Parathyroid adenoma (tissue), 2 donors: ENCODE data around the gene EEFSEC.

Experiments used
- H2AFZ ChIP-seq: fragments of 300-600 bp; sonication (generic); one replicate; pipeline ENCODE4 v1.7.0; 2017; ENCODE audit warnings: antibody characterized with exemption, mild to moderate bottlenecking
- H3K27ac ChIP-seq: fragments of 300-600 bp; sonication (generic); one replicate; pipeline ENCODE4 v1.7.0; 2017
- H3K27me3 ChIP-seq: fragments of 300-600 bp; sonication (generic); one replicate; pipeline ENCODE4 v1.7.0; 2017; ENCODE audit warnings: low read length; ENCODE audit not compliant: control insufficient read depth, insufficient read depth
- H3K36me3 ChIP-seq: fragments of 300-600 bp; sonication (generic); one replicate; pipeline ENCODE4 v1.7.0; 2017; ENCODE audit warnings: low read length; ENCODE audit not compliant: control insufficient read depth, insufficient read depth
- H3K4me1 ChIP-seq: fragments of 300-600 bp; sonication (generic); one replicate; pipeline ENCODE4 v1.7.0; 2017; ENCODE audit warnings: control low read depth
- H3K4me2 ChIP-seq: fragments of 300-600 bp; sonication (generic); one replicate; pipeline ENCODE4 v1.7.0; 2017; ENCODE audit warnings: low read length
- H3K4me3 ChIP-seq: fragments of 300-600 bp; sonication (generic); one replicate; pipeline ENCODE4 v1.7.0; 2017; ENCODE audit warnings: low read depth, low read length
- H3K79me2 ChIP-seq: fragments of 300-600 bp; sonication (generic); one replicate; pipeline ENCODE4 v1.7.0; 2017; ENCODE audit warnings: control low read depth
- H3K9ac ChIP-seq: fragments of 300-600 bp; sonication (generic); one replicate; pipeline ENCODE4 v1.7.0; 2017; ENCODE audit warnings: mild to moderate bottlenecking
- H3K9me3 ChIP-seq: fragments of 300-600 bp; sonication (generic); one replicate; pipeline ENCODE4 v1.7.0; 2017; ENCODE audit warnings: low read length; ENCODE audit not compliant: control insufficient read depth
- CTCF ChIP-seq: fragments of 300-600 bp; sonication (generic); IDR thresholded peaks from one replicate; pipeline ENCODE4 v1.7.0; 2017; ENCODE audit warnings: antibody characterized with exemption, mild to moderate bottlenecking
- donor health status: primary hyperparathyroidism.

The EEFSEC gene

DNA sequence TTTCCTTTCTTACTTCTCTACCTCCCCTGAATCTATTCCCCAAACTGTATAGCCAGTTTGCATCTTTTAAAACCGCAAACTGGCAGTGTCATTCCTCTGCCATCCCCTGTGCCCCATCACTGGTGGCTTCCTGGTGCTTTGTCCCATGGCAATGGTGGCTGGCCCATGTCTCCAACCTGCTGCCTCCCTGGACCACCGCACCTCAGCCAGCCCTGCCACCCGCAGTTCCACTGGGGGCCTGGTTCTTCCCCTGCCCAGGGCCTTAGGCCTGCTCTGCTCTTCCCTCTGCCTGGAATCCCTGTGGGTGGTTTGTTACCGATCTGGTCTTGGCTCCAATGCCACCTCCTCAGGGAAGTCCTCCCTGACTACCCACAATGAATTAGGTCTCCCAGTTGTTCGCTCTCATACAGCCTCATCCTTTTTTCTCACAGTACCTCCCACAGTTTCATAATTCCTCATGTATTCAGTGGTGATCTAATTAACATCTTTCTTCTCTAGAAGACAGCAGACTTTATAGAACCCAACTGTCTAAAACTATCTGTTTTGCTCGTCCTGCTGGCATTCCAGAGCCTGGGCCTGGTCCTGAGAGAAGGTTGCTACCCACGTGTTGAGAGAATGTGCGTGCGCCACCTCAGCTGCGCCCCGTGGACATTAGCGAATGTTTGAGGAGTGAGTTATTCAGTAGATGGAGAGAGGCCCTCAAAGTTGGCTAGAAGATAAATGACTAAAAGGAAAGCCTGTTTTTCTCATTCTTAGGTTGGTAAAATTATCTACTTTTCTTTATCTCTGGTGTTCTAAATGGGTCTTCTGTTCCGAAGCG is 183.3 kb downstream of the EEFSEC start:
- Histone ChIP-seq H3K4me2 (no peak overlapping the region), H3K4me1 (peaks cover 8% of the 10 kb centered on the region), H3K36me3 (no peaks in the 10 kb centered on the region), H3K9me3 (no peaks in the 10 kb centered on the region), H2AFZ (no peak overlapping the region), H3K9ac (no peak overlapping the region), H3K79me2 (no peaks in the 10 kb centered on the region), H3K4me3 (no peak overlapping the region), H3K27ac (no peak overlapping the region), H3K27me3 (no peaks in the 10 kb centered on the region)
- TF ChIP-seq CTCF, result no peak

GRCh38 chr3:128337305-128337704 is 184.0 kb downstream of the EEFSEC start:
- Histone ChIP-seq H3K79me2 (peaks cover 1% of the 10 kb centered on the region), H3K4me2 (no peak overlapping the region), H3K27ac (no peak overlapping the region), H3K36me3 (no peaks in the 10 kb centered on the region), H2AFZ (no peak overlapping the region), H3K27me3 (no peaks in the 10 kb centered on the region), H3K9me3 (no peaks in the 10 kb centered on the region), H3K4me1 (peaks cover 8% of the 10 kb centered on the region), H3K9ac (no peak overlapping the region), H3K4me3 (no peak overlapping the region)
- TF ChIP-seq CTCF, result no peak

GRCh38 chr3:128338536-128339330 is 185.5 kb downstream of the EEFSEC start:
- no peak overlapping the region for H3K9ac ChIP-seq
- no peak overlapping the region for H3K4me2 ChIP-seq
- H3K9me3 ChIP-seq, result no peaks in the 10 kb centered on the region
- H3K27ac ChIP-seq, result no peak overlapping the region
- H3K4me1 ChIP-seq, result peaks cover 8% of the 10 kb centered on the region
- H3K79me2 ChIP-seq, result peaks cover 4% of the 10 kb centered on the region
- no peaks in the 10 kb centered on the region for H3K36me3 ChIP-seq
- no peak for TF ChIP-seq CTCF
- H3K27me3 ChIP-seq, result no peaks in the 10 kb centered on the region
- no peak overlapping the region for H2AFZ ChIP-seq
- H3K4me3 ChIP-seq, result peak overlapping the region; percentile 9

- Histone ChIP-seq H3K4me3 (no peak overlapping the region), H3K27ac (no peak overlapping the region), H3K4me1 (peaks cover 8% of the 10 kb centered on the region), H3K9me3 (no peaks in the 10 kb centered on the region), H3K79me2 (peaks cover 4% of the 10 kb centered on the region), H3K9ac (no peak overlapping the region), H3K27me3 (no peaks in the 10 kb centered on the region), H3K4me2 (peak overlapping the region; percentile 17), H2AFZ (no peak overlapping the region), H3K36me3 (no peaks in the 10 kb centered on the region)
- TF ChIP-seq CTCF, result no peak
Observed at GRCh38 chr3:128339491-128340012, 186.3 kb downstream of the EEFSEC start.
